Lower leg skin (tissue), 3 donors: ENCODE results near the gene ERCC6.

ENCODE experiments used
- POLR2A ChIP-seq, 2 donors: fragments of 450-650 bp; IDR thresholded peaks; one replicate each; pipeline ENCODE4 v1.6.1; 2016 to 2017; ENCODE audit warnings: antibody characterized with exemption in 2 of 2, mild to moderate bottlenecking in 1 of 2, moderate library complexity in 1 of 2
- TF ChIP-seq, protein P1 (sequence below), 3 donors: fragments of 450-650 bp; IDR thresholded peaks; one replicate each; pipeline ENCODE4 v1.5.1; 2016; ENCODE audit warnings: antibody characterized with exemption in 3 of 3, mild to moderate bottlenecking in 3 of 3, moderate library complexity in 2 of 3

DNA sequence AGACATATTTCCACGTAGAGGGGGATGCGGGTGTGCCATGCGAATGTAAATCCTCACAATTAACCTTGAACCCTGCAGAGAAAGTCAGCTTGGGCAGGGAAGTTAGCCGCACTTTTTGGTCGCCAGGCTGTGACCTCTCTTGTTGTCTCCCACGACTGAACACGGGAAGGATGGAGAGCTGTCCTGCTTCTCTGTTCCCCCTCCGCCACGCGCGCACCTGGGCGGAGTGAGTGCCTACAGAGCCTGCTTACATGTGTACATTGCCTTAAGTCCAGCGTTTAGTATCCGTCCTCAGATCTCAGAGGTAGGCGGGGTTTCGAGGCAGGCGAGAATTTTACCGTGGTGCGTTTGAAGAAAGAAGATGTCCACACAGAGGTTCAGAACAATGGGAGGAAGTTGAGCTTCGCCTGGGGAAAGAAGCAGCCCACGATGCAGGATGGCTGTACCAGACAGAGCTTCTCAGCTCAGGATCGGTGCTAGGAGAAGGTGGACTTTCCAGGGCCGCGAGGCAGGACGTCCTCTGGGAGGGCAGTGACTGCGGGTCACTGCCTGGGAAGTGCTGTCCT, 482 bp upstream of the ERCC6 start:
- TF ChIP-seq, protein P1, sequence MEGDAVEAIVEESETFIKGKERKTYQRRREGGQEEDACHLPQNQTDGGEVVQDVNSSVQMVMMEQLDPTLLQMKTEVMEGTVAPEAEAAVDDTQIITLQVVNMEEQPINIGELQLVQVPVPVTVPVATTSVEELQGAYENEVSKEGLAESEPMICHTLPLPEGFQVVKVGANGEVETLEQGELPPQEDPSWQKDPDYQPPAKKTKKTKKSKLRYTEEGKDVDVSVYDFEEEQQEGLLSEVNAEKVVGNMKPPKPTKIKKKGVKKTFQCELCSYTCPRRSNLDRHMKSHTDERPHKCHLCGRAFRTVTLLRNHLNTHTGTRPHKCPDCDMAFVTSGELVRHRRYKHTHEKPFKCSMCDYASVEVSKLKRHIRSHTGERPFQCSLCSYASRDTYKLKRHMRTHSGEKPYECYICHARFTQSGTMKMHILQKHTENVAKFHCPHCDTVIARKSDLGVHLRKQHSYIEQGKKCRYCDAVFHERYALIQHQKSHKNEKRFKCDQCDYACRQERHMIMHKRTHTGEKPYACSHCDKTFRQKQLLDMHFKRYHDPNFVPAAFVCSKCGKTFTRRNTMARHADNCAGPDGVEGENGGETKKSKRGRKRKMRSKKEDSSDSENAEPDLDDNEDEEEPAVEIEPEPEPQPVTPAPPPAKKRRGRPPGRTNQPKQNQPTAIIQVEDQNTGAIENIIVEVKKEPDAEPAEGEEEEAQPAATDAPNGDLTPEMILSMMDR (IDR thresholded peaks at IDR 0.05) = no peak
- no peak for TF ChIP-seq POLR2A (IDR thresholded peaks at IDR 0.05)
